Neural cell (in vitro differentiated cells): ENCODE data around the gene MADCAM1. TPM values are rescaled to one million over a fixed set of nuclear protein-coding genes. Genes with fewer than 3 reads are reported as not detected.

Experiments
- H2AFZ ChIP-seq: fragments of 200-600, 300-800 bp; sonication (generic), shearing (Covaris generic); 2 replicates; pipeline ENCODE4 v1.6.0; 2014; ENCODE audit warnings: low read depth, mild to moderate bottlenecking, antibody characterized with exemption, low read length, moderate library complexity
- H3F3A ChIP-seq: fragments of 200-600 bp; shearing (Covaris generic); 2 replicates; pipeline ENCODE4 v1.6.1; 2016; ENCODE audit warnings: mild to moderate bottlenecking, moderate library complexity, mixed read lengths, antibody characterized with exemption, low read length; ENCODE audit not compliant: insufficient read depth, poor library complexity, severe bottlenecking
- H3K27ac ChIP-seq: fragments of 200-600, 300-800 bp; sonication (generic), shearing (Covaris generic); 2 replicates; pipeline ENCODE4 v1.5.1; 2014; ENCODE audit warnings: mild to moderate bottlenecking, low read length, moderate library complexity
- H3K27me3 ChIP-seq: fragments of 300-800, 200-600 bp; sonication (generic), shearing (Covaris generic); 2 replicates; pipeline ENCODE4 v1.6.0; 2014; ENCODE audit warnings: mild to moderate bottlenecking, low read depth, low read length, moderate library complexity; ENCODE audit not compliant: insufficient read depth
- H3K36me3 ChIP-seq: fragments of 300-800, 200-600 bp; sonication (generic), shearing (Covaris generic); 2 replicates; pipeline ENCODE4 v1.5.1; 2014; ENCODE audit warnings: mild to moderate bottlenecking, antibody characterized with exemption, low read length, moderate library complexity; ENCODE audit not compliant: insufficient read depth
- H3K4me2 ChIP-seq: fragments of 300-800, 200-600 bp; sonication (generic), shearing (Covaris generic); 2 replicates; pipeline ENCODE4 v1.6.0; 2014; ENCODE audit warnings: mild to moderate bottlenecking, low read length
- H3K4me3 ChIP-seq: fragments of 300-800, 200-600 bp; sonication (generic), shearing (Covaris generic); 2 replicates; pipeline ENCODE4 v1.5.1; 2014; ENCODE audit warnings: mild to moderate bottlenecking, low read length, moderate library complexity
- H3K79me2 ChIP-seq: fragments of 200-600 bp; shearing (Covaris generic); replicated peaks from 2 replicates; pipeline ENCODE4 v1.6.0; 2014; ENCODE audit warnings: mild to moderate bottlenecking, low read length, moderate library complexity; ENCODE audit not compliant: insufficient read depth
- H3K9ac ChIP-seq: fragments of 300-800, 200-600 bp; sonication (generic), shearing (Covaris generic); 2 replicates; pipeline ENCODE4 v1.6.1; 2016; ENCODE audit warnings: mild to moderate bottlenecking, low read length, mixed read lengths
- H3K9me2 ChIP-seq: fragments of 200-600 bp; shearing (Covaris generic); 2 replicates; pipeline ENCODE4 v1.6.1; 2016; ENCODE audit warnings: mild to moderate bottlenecking, low read length, mixed read lengths; ENCODE audit not compliant: insufficient read depth
- H3K9me3 ChIP-seq: fragments of 200-600, 300-800 bp; sonication (generic), shearing (Covaris generic); 2 replicates; pipeline ENCODE4 v1.6.1; 2016; ENCODE audit warnings: mild to moderate bottlenecking, mixed run types, low read length, moderate library complexity, mixed read lengths
- H4K20me1 ChIP-seq: fragments of 200-600 bp; shearing (Covaris generic); 2 replicates; pipeline ENCODE4 v1.6.1; 2016; ENCODE audit warnings: mild to moderate bottlenecking, mixed run types; ENCODE audit not compliant: insufficient read depth
- CTCF ChIP-seq: fragments of 450-650 bp; IDR thresholded peaks from 2 replicates; pipeline ENCODE4 v1.5.1; 2014; ENCODE audit warnings: antibody characterized with exemption, mild to moderate bottlenecking, moderate library complexity; ENCODE audit not compliant: poor library complexity, severe bottlenecking
- EP300 ChIP-seq: fragments of 450-650 bp; conservative IDR thresholded peaks from 2 replicates; pipeline ENCODE4 v1.6.1; 2014; ENCODE audit warnings: antibody characterized with exemption, mild to moderate bottlenecking, moderate library complexity; ENCODE audit not compliant: poor library complexity, severe bottlenecking
- EZH2 ChIP-seq: fragments of 200-600, 300-800 bp; shearing (Covaris generic), sonication (generic); IDR thresholded peaks from 2 replicates; pipeline ENCODE4 v1.6.1; 2014; ENCODE audit warnings: antibody characterized with exemption, low read length, borderline replicate concordance, mild to moderate bottlenecking; ENCODE audit not compliant: insufficient read depth, poor library complexity, severe bottlenecking
- MXI1 ChIP-seq: fragments of 450-650 bp; conservative IDR thresholded peaks from 2 replicates; pipeline ENCODE4 v1.6.1; 2014; ENCODE audit warnings: antibody characterized with exemption, mild to moderate bottlenecking; ENCODE audit not compliant: poor library complexity, severe bottlenecking
- POLR2AphosphoS5 ChIP-seq: IDR thresholded peaks from 2 replicates; pipeline ENCODE4 v1.6.1; 2012
- RAD21 ChIP-seq: fragments of 450-650 bp; conservative IDR thresholded peaks from 2 replicates; pipeline ENCODE4 v1.6.1; 2014; ENCODE audit warnings: antibody characterized with exemption, mild to moderate bottlenecking, moderate library complexity
- REST ChIP-seq: IDR thresholded peaks from 2 replicates; pipeline ENCODE4 v1.6.1; 2012; ENCODE audit warnings: borderline replicate concordance
- SMC3 ChIP-seq: fragments of 450-650 bp; conservative IDR thresholded peaks from 2 replicates; pipeline ENCODE4 v1.6.1; 2014; ENCODE audit warnings: antibody characterized with exemption, mild to moderate bottlenecking, moderate library complexity; ENCODE audit not compliant: poor library complexity
- TAF1 ChIP-seq: IDR thresholded peaks from 2 replicates; pipeline ENCODE4 v1.6.1; 2012; ENCODE audit warnings: low read depth
- polyA plus RNA-seq: library from polyadenylated mRNA; depleted of rRNA; stranded (reverse); fragments of >200 nt; gene quantifications from 2 replicates; pipeline ENCODE4 v1.2.3, GENCODE V29; 2014

The MADCAM1 gene
- polyA plus RNA-seq, 1 donor from 2014 or later, result 1.0 TPM

- no peaks in the 10 kb centered on the region for H3K79me2 ChIP-seq
Observed at GRCh38 chr19:548886-549830, 52.9 kb downstream of the MADCAM1 start.

GRCh38 chr19:554817-555216 is 58.5 kb downstream of the MADCAM1 start:
- no peak overlapping the region for H2AFZ ChIP-seq
- H3K9ac ChIP-seq, result no peak overlapping the region
- H3K9me3 ChIP-seq, result no peaks in the 10 kb centered on the region
- H3F3A ChIP-seq, result no peaks in the 10 kb centered on the region
- no peaks in the 10 kb centered on the region for H3K79me2 ChIP-seq
- H3K9me2 ChIP-seq, result no peaks in the 10 kb centered on the region
- H3K4me2 ChIP-seq, result no peak overlapping the region
- no peak overlapping the region for H3K4me3 ChIP-seq
- TF ChIP-seq EZH2 (no peak), MXI1 (no peak), EP300 (no peak), TAF1 (no peak), POLR2AphosphoS5 (no peak), SMC3 (no peak), CTCF (no peak), RAD21 (no peak), REST (no peak)
- no peaks in the 10 kb centered on the region for H4K20me1 ChIP-seq
- H3K36me3 ChIP-seq, result no peaks in the 10 kb centered on the region
- no peak overlapping the region for H3K27ac ChIP-seq
- H3K27me3 ChIP-seq, result no peaks in the 10 kb centered on the region

More at GRCh38 chr19:548886-549830, 52.9 kb downstream of the MADCAM1 start:
- no peak overlapping the region for H2AFZ ChIP-seq
- H3K4me3 ChIP-seq, result no peak overlapping the region
- H3F3A ChIP-seq, result no peaks in the 10 kb centered on the region
- H3K36me3 ChIP-seq, result no peaks in the 10 kb centered on the region
- no peak for TF ChIP-seq RAD21
- TF ChIP-seq EZH2, result no peak
- no peak for TF ChIP-seq EP300
- no peak for TF ChIP-seq SMC3
- no peak for TF ChIP-seq TAF1
- no peak for TF ChIP-seq CTCF
- TF ChIP-seq POLR2AphosphoS5, result no peak
- H3K27ac ChIP-seq, result no peak overlapping the region
- no peaks in the 10 kb centered on the region for H3K9me3 ChIP-seq
- H4K20me1 ChIP-seq, result no peaks in the 10 kb centered on the region
- H3K9me2 ChIP-seq, result no peaks in the 10 kb centered on the region
- H3K9ac ChIP-seq, result no peak overlapping the region
- H3K27me3 ChIP-seq, result no peaks in the 10 kb centered on the region
- no peak overlapping the region for H3K4me2 ChIP-seq
